GM19455 (cell line): Measurements from ENCODE around the gene CCDC150.
"Not testable (repeated sequence)": the region's sequence is repeated elsewhere in the genome, so short reads cannot be mapped to it uniquely, and the experiment has no call there.

ENCODE experiments used
- ATAC-seq: cut with Tn5 transposase; IDR thresholded peaks from one replicate; pipeline ENCODE4 v1.9.1; 2021; ENCODE audit not compliant: unreplicated experiment

CCDC150 gene

DNA sequence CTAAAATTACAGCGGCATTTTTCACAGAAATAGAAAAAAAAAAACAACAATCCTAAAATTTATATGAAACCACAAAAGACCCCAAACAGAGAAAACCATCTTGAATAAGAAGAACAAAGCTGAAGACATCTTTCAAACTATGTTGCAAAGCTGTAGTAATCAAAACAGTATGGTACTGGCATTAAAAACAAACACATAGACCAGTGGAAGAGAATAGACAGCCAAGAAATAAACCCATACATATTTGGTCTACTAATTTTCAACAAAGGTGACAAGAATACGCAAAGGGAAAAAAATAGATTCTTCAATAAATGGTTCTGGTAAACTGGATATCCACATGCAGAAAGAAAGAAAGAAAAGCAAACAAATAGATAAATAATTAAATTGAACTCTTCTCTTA, 9.0 kb upstream of the CCDC150 start:
- ATAC-seq, result no peak

DNA sequence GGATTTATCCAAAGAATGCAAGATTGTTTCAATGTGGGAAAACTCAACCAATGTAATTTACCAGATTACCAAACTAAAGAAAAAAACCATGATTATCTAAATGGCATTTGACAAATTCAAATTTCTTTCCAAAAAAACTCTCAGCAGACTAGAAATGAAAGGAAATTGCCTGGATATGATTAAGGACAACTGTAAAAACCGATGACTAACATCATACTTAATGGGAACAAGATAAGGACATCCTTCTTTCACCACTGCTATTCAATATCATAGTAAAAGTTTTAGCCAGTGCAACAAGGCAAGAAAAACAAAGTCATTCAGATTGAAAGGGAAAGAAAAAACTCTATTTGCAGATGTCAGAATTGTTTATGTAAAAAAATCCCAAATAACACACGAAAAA, 4.4 kb upstream of the CCDC150 start:
- ATAC-seq, result no peak

DNA sequence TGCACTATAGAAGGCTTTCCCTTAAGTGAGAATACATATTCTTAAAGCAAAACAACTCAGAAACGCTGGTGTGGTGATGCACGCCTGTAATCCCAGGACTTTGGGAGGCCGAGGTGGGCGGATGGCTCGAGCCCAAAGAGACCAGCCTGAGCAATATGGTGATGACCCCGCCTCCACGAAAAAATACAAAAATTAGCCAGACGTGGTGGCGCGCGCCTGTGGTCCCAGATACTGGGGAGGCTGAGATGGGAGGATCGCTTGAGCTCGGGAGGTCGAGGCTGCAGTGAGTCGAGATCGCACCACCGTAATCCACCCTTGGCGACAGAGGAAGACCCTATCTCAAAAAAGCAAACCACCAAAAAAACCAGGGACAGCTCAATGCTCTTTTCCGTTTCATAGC, 750 bp upstream of the CCDC150 start:
- no peak for ATAC-seq

DNA sequence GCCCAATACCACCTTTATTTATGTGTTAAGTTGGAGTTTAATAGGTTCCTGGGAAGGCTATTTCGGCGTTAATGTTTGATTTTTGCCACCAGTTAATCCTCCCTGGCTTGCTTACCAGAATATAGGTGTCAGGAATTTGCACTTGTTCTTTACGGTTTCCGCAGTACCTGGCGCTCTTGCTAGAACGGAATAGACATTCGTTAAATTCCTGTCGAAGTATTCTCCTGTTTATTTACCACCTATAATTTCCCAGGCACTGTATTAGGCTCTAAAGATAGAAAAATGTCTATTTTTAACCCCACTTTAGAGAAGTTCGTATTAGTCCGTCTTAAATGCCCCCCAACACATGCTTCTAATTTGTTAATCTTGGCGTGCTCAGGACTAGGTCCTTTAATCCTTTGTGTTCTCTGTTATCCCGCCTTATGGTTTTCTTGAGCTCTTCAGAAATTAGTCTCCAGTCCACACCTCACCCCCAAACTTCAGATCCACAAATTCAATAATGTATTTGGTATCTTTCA, 575 bp downstream of the CCDC150 start:
- no peak for ATAC-seq

DNA sequence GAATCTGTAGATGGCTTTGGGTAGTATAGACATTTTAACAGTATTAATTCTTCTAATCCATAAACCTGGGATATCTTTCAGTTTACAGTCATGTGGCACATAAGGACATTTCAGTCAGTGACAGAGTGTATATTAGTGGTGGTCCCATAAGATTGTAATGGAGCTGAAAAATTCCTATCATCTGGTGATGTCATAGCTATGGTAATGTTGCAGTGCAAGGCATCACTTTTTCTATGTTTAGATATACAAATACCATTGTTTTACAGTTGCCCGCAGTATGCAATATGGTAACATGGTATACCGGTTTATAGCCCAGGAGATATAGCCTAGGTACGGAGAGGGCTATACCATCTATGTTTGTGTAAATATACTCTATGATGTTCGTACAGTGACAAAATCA, 9.7 kb downstream of the CCDC150 start:
- no peak for ATAC-seq

DNA sequence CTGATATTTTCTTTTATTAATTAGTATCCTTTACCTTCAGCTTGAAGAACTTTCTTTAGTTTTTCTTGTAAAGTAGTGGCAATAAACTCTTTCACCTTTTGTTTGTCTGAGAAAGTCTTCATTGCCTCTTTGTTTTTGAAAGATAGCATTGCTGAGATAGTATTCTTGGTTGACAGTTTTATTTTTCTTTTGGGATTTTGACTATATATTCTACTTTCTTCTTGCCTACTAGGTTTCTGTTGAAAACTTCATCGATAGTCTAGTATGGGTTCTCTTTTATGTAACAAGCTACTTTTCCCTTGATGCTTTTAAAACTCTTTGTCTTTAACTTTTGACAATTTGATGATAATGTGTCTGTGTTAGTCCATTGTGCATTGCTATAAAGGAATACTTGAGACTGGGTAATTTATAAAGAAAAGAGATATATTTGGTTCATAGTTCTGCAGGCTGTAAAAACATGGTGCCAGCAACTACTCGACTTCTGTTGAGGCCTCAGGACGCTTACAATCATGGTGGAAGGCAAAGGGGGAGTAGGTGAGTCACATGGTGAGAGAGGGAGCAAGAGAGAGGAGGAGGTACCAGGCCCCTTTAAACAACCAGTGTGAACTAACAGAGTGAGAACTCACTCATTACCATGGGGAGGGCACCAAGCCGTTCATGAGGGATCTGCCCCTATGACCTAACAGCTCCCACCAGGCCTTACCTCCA, 12.0 kb downstream of the CCDC150 start:
- no peak for ATAC-seq

DNA sequence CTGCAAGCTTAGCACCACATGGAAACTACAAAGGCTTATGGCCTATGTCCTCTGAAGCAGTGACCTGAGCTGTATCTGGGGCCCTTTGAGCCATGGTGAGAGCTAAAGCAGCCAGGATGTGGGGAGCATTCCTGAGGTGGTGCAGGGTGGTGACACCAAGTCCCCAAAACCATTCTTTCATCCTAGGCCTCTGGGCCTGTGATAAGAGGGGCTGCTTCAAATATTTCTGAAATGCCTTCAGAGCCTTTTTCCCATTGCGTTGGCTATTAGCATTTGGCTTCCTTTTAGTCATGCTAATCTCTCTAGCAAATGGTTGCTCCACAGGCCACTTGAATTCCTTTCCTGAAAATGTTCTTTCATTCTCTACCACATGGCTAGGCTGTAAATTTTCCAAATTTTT, 13.4 kb downstream of the CCDC150 start:
- ATAC-seq, result no peak

DNA sequence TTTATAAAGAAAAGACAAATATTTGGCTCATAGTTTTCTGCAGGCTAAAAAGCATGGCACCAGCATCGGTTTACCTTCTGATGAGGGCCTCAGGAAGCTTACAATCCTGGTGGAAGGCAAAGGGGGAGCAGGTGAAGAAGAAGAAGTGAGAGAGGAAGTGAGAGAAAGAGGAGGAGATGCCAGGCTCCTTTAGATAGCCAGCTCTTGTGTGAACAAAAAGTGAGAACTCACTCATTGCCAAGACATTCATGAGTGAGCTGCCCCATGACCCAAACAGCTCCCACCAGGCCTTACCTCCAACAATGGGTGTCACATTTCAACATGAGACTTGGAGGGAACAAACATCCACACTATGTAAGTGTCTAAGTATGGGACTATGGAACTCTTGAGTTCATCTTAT, 14.3 kb downstream of the CCDC150 start:
- ATAC-seq, result no peak

DNA sequence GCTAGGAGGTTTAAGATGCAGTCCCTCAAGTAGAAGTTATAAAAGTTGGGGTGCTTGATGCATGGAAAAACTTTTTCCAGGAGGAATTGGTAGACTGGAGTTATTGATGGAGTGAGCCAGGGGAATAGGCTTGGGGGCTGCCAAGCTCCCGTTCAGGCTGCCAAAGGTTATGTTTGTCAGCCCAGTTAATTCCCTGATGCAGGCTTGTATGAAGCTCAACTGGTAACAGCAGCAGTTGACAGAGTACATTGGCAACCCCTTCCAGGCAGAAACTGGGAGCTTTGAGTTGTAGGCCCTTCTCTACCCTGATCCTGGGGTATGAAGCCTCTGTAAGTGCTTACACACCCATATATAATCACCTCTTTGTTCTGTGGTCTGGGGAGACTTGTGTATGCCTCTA, 16.2 kb downstream of the CCDC150 start:
- ATAC-seq, result no peak

DNA sequence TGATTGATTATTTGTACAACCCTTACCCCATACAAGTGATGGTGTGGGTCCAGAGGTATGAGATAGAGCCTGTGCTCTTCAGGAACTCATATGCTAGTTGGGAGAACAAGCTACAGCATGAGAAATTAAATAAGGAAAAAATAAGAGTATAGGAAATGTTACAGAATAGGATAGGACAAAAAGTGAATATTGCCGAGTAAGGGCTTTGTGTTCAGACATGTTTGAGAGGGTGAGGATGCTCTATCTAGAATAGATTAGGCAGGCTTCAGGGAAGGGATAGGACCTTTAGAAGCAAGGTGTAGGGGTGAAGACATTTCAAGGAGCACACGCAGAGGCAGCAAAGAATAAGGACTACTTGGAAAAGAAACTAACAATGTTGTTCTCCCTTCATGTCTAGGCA, 17.8 kb downstream of the CCDC150 start:
- ATAC-seq, result no peak

DNA sequence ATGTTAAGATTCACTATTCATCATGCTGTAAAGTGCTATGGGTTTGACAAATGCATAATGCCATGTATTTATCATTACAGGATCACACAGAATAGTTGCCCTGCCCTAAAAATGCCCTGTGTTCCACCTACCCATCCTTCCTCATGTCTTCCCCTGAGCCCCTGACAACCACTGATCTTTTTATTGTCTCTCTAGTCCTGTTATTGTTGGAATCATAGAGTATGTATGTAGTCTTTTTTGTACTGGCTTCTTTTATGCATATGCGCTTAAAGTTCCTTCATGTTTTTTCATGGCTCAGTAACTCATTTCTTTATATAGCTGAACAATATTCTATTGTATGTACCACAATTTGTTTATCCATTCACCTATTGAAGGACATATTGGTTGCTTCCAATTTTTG, 20.3 kb downstream of the CCDC150 start:
- ATAC-seq, result no peak

DNA sequence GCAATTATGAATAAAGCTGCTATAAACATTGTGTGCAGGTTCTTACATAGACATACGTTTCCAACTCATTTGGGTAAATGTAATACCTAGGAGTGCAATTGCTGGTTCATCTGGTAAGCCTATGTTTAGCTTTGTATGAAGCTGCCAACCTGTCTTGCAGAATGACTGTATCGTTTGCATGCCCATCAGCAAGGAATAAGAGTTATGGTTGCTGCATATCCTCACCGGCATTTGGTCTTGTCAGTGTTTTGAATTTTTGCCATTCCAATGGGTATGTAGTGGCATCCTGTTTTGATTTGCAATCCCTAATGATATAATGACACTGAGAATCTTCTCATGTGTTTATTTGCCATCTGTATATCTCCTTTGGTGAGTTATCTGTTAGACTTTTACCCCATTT, 20.7 kb downstream of the CCDC150 start:
- ATAC-seq, result no peak

DNA sequence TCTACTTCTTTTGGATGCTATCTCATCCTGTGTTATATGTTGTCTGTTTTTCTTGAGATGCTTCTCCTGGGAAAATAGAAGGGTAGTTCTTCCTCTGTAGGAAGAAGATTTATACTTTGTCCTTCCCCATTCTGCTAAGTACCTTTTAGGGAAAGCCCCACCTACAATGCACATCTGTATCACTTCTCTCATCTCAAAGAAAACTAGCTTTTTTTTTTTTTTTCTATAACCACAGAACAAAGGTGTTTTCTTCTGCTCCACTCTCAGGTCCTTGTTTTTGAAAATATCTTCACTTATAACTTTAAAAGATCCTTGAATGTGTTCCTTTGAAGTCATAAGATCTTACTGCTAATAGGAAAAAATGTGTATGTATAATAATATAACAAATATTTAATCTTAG, 30.8 kb downstream of the CCDC150 start:
- no peak for ATAC-seq

DNA sequence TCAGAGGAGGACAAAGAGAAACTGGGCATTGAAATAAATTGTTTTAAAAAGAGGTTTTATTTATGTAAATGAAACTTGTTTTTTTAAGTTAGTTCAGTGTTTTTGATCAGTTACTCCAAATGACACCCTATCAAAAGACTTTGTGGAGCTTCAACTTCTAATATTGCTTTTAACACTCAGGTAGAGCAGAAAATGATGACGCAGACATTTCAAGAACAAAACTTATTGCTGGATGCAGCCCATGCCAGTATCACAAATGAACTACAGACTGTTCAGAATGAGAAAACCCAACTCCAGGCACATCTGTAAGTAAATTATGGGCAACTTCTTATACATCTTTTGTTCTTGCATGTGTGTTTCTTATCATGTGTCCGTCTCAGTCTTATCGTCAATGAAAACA, 36.4 kb downstream of the CCDC150 start:
- no peak for ATAC-seq

DNA sequence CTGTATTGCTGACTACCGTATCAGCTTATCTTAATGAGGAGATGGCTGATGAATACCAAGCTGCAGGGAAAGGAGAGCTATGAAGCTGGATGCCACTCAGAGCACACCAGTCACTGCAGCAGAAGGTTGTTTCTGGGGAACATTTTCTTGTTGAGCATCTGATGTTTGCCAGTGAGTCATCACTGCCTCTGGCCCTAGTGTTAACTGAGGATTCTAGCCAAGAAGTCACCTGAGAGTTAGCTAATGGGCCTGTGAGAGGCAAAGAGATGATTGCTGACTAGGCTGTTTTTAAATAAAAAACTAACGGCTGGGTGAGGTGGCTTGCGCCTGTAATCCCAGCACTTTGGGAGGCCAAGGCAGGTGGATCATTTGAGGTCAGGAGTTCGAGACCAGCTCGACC, 37.9 kb downstream of the CCDC150 start:
- no peak for ATAC-seq

DNA sequence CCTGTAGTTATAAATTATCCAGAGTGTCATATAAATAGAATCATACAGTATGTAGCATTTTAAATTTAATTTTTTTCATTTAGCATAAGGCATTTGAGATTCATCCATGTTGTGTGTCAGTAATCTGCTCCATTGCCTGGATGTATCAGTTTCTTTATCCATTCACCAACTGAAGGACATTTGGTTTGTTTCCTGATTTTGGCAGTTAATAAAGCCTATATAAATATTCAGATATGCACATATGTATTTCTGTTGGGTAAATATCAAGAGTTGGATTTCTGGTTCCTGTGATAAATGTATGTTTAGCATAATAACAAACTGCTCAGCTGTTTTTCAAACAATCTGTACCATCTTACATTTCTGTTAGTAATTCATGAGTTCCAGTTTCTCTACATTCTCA, 39.9 kb downstream of the CCDC150 start:
- no peak for ATAC-seq

DNA sequence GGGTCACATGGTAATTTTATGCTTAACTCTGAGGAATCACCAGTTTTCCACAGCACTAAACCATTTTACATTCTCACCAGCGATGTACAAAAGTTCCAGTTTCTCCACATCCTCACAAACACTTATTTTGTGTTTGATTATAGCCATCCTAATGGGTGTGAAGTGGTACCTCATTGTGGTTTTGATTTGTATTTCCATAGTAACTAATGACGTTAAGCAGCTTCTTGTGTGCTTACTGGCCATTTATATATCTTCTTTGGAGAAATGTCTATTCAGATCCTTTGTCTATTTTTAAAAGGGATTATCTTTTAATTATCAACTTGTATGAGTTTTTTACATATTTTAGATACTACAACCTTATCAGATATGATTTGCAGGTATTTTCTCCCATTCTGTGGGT, 42.0 kb downstream of the CCDC150 start:
- no peak for ATAC-seq

DNA sequence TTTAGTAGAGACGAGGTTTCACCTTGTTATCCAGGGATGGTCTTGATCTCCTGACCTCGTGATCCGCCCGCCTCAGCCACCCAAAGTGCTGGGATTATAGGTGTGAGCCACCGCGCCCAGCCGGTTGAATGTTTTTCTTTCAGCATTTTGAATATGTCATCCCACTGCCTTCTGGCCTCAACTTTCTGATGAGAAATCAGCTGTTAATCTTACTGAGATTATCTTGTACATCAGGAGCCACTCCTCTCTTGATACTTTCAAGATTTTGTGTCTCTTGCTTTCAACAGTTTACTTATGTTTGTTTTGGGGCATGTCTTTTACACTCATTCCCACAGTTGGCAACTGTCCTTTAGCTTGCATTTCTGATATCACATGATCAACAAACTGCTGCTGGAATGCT, 46.3 kb downstream of the CCDC150 start:
- ATAC-seq, result no peak

DNA sequence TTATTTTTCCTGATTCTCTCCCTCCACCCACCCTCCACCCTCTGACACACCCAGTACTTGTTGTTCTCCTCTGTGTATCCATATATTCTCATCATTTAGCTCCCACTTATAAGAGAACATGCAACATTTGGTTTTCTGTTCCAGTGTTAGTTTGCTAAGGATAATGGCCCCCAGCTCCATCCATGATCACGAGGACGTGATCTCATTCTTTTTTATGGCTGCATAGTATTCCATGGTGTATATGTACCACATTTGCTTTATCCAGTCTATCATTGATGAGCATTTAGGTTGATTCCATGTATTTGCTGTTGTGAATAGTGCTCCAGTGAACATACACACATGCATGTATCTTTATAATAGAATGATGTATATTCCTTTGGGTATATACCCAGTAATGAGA, 47.2 kb downstream of the CCDC150 start:
- ATAC-seq, result not testable (repeated sequence)

DNA sequence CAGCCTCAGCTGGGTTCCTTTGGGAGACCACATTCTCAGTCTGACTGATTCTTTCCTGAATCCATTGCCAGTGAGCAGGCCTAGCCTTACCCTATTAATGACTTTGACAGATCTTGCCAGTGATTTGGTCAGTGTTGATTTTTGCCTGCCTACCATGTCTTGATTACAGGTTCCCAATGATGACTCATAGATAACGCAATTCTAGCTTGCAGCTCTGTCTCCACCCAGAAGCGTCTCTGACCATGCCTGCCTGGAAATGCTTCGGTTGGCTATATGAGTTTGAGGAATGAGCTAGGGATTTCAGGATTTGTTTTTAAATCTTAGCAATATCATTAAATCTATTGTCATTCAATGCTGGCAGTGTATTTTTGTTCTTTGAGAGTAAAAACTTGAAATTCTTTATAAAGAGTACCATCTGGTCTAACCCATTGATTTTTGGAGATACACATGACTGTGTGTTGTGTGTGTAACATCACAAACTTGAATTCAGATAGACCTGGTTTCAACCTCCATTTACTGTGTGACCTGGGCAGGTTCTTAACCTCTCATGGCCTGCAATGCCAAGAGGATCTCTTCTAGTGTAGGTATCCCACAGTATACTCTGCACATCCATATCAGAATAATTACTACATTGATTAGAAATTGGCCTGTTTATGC, 57.0 kb downstream of the CCDC150 start:
- ATAC-seq, result no peak

DNA sequence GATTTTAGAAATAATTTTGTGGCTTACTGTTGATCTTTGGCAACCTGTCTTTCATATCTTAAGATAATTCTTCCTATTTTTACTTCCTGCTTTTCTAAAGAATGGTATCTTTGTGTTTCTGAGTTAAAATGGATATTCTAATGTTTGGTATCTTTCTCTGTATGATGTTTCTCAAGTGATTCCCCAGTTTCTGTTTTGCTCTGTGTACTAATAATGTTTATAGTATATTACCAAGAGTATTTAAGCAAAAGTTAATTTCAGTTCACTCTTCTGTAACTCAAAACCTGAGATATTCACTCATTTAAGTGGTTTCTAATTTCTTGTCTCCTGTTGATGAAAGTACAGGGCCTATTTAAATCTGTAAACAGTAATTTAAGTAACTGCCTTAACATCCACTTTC, 58.3 kb downstream of the CCDC150 start:
- ATAC-seq, result no peak

DNA sequence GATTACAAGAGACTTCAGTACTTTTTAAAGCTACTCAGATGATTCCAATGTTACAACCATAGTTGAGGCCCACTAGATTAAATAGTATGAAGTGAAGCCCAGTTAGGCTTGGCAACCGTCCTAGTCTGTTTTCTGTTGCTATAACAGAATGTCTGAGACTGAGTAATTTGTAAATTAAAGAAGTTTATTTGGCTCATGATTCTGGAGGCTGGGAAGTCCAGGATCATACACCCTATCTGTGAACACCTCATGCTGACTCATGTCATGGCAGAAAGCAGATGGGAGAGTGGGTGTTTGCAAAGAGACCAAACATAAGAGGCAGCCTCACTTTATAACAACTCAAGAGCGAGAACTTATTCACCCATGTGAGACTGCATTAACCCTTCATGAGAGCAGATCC, 63.1 kb downstream of the CCDC150 start:
- no peak for ATAC-seq

DNA sequence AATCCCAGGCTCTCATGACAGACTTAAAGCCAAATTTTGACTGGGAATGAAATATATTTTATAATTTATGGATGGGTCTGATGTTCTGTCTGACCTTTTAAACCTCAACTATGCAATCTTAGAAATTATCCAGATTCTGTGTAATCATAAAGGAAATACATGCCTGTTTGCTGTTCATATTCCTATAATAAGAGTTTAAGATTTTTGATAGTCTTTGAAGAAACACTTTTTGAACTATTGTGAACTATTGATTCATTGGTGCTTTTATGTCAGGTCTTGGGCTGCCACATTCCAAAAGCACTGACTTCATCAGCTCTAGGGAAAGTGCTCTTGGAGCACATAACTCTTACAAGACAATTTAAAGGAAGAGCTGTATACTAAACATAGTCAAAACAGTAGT, 64.2 kb downstream of the CCDC150 start:
- ATAC-seq, result no peak
